Rectal smooth muscle tissue (tissue), 1 donor: ENCODE results near the gene TCF4.

Experiments used
- H3K27ac ChIP-seq: one replicate; pipeline ENCODE4 v1.7.0; 2013; ENCODE audit warnings: low read depth, low read length, inconsistent platforms
- H3K27me3 ChIP-seq: one replicate; pipeline ENCODE4 v1.7.0; 2013; ENCODE audit warnings: low read length; ENCODE audit not compliant: control insufficient read depth, insufficient read depth
- H3K36me3 ChIP-seq: one replicate; pipeline ENCODE4 v1.7.0; 2013; ENCODE audit warnings: low read length; ENCODE audit not compliant: control insufficient read depth, insufficient read depth
- H3K4me1 ChIP-seq: one replicate; pipeline ENCODE4 v1.7.0; 2013; ENCODE audit warnings: low read length; ENCODE audit not compliant: control insufficient read depth, insufficient read depth
- H3K4me3 ChIP-seq: one replicate; pipeline ENCODE4 v1.7.0; 2013; ENCODE audit warnings: low read length
- H3K9ac ChIP-seq: one replicate; pipeline ENCODE4 v1.7.0; 2013; ENCODE audit warnings: low read length

The TCF4 gene

GRCh38 chr18:55452123-55452611 lies 135.8 kb downstream of the TCF4 start:
- H3K27ac ChIP-seq, result no peak overlapping the region
- H3K4me3 ChIP-seq, result no peak overlapping the region
- H3K9ac ChIP-seq, result no peak overlapping the region
- no peaks in the 10 kb centered on the region for H3K27me3 ChIP-seq
- no peaks in the 10 kb centered on the region for H3K4me1 ChIP-seq
- H3K36me3 ChIP-seq, result no peaks in the 10 kb centered on the region

- no peak overlapping the region for H3K27ac ChIP-seq
- H3K36me3 ChIP-seq, result no peaks in the 10 kb centered on the region
- no peaks in the 10 kb centered on the region for H3K27me3 ChIP-seq
- H3K4me3 ChIP-seq, result no peak overlapping the region
- H3K4me1 ChIP-seq, result no peaks in the 10 kb centered on the region
- H3K9ac ChIP-seq, result no peak overlapping the region
These were observed 138.4 kb downstream of the TCF4 start for GRCh38 chr18:55449412-55450140.

GRCh38 chr18:55448420-55448819 lies 139.6 kb downstream of the TCF4 start:
- Histone ChIP-seq H3K4me1 (no peaks in the 10 kb centered on the region), H3K4me3 (no peak overlapping the region), H3K9ac (no peak overlapping the region), H3K27ac (no peak overlapping the region), H3K27me3 (no peaks in the 10 kb centered on the region), H3K36me3 (no peaks in the 10 kb centered on the region)

- H3K27ac ChIP-seq, result no peak overlapping the region
These were observed 140.3 kb downstream of the TCF4 start for GRCh38 chr18:55447672-55448018.

GRCh38 chr18:55446996-55447671 lies 140.9 kb downstream of the TCF4 start:
- Histone ChIP-seq H3K36me3 (no peaks in the 10 kb centered on the region), H3K4me1 (no peaks in the 10 kb centered on the region), H3K27me3 (no peaks in the 10 kb centered on the region), H3K4me3 (no peak overlapping the region), H3K9ac (no peak overlapping the region), H3K27ac (no peak overlapping the region)

More at GRCh38 chr18:55447672-55448018, 140.3 kb downstream of the TCF4 start:
- Histone ChIP-seq H3K4me1 (no peaks in the 10 kb centered on the region), H3K9ac (no peak overlapping the region), H3K27me3 (no peaks in the 10 kb centered on the region), H3K4me3 (no peak overlapping the region), H3K36me3 (no peaks in the 10 kb centered on the region)

GRCh38 chr18:55444536-55444935 lies 143.5 kb downstream of the TCF4 start:
- no peaks in the 10 kb centered on the region for H3K27me3 ChIP-seq
- H3K4me1 ChIP-seq, result no peaks in the 10 kb centered on the region
- H3K4me3 ChIP-seq, result no peak overlapping the region
- no peak overlapping the region for H3K9ac ChIP-seq
- H3K36me3 ChIP-seq, result no peaks in the 10 kb centered on the region
- no peak overlapping the region for H3K27ac ChIP-seq

- Histone ChIP-seq H3K4me3 (no peak overlapping the region), H3K9ac (no peak overlapping the region), H3K4me1 (no peaks in the 10 kb centered on the region), H3K27me3 (no peaks in the 10 kb centered on the region), H3K36me3 (no peaks in the 10 kb centered on the region), H3K27ac (no peak overlapping the region)
These were observed 144.2 kb downstream of the TCF4 start for GRCh38 chr18:55443776-55444175.

GRCh38 chr18:55442561-55442960 lies 145.4 kb downstream of the TCF4 start:
- Histone ChIP-seq H3K27ac (no peak overlapping the region), H3K9ac (no peak overlapping the region), H3K27me3 (no peaks in the 10 kb centered on the region), H3K4me1 (no peaks in the 10 kb centered on the region), H3K4me3 (no peak overlapping the region), H3K36me3 (no peaks in the 10 kb centered on the region)

- H3K4me3 ChIP-seq, result no peak overlapping the region
- no peaks in the 10 kb centered on the region for H3K27me3 ChIP-seq
- no peaks in the 10 kb centered on the region for H3K4me1 ChIP-seq
- no peaks in the 10 kb centered on the region for H3K36me3 ChIP-seq
- H3K27ac ChIP-seq, result no peak overlapping the region
- H3K9ac ChIP-seq, result no peak overlapping the region
These were observed 147.0 kb downstream of the TCF4 start for GRCh38 chr18:55440988-55441387.

GRCh38 chr18:55439056-55439455 lies 148.9 kb downstream of the TCF4 start:
- Histone ChIP-seq H3K27me3 (no peaks in the 10 kb centered on the region), H3K4me3 (no peak overlapping the region), H3K36me3 (no peaks in the 10 kb centered on the region), H3K27ac (no peak overlapping the region), H3K4me1 (no peaks in the 10 kb centered on the region), H3K9ac (no peak overlapping the region)

- no peak overlapping the region for H3K9ac ChIP-seq
- H3K4me3 ChIP-seq, result no peak overlapping the region
- no peaks in the 10 kb centered on the region for H3K27me3 ChIP-seq
- H3K27ac ChIP-seq, result no peak overlapping the region
- peaks cover 11% of the 10 kb centered on the region for H3K4me1 ChIP-seq
- no peaks in the 10 kb centered on the region for H3K36me3 ChIP-seq
These were observed 152.4 kb downstream of the TCF4 start for GRCh38 chr18:55435592-55435991.

GRCh38 chr18:55433648-55434047 lies 154.3 kb downstream of the TCF4 start:
- H3K9ac ChIP-seq, result no peak overlapping the region
- no peak overlapping the region for H3K27ac ChIP-seq
- H3K36me3 ChIP-seq, result no peaks in the 10 kb centered on the region
- peaks cover 11% of the 10 kb centered on the region for H3K4me1 ChIP-seq
- no peak overlapping the region for H3K4me3 ChIP-seq
- H3K27me3 ChIP-seq, result no peaks in the 10 kb centered on the region

- H3K9ac ChIP-seq, result no peak overlapping the region
- no peak overlapping the region for H3K4me3 ChIP-seq
- H3K27me3 ChIP-seq, result no peaks in the 10 kb centered on the region
- H3K4me1 ChIP-seq, result peaks cover 11% of the 10 kb centered on the region
- H3K36me3 ChIP-seq, result no peaks in the 10 kb centered on the region
- no peak overlapping the region for H3K27ac ChIP-seq
These were observed 154.9 kb downstream of the TCF4 start for GRCh38 chr18:55433140-55433539.
